Measurements from ENCODE around the gene ABCA8. TPM values are rescaled to one million over a fixed set of nuclear protein-coding genes. Genes with fewer than 3 reads are reported as not detected.

Gene ABCA8
- polyA plus RNA-seq, 3 donors, result not detected

GRCh38 chr17:68850749-68851510, 104.3 kb downstream of the ABCA8 start:
- H3K27ac Mint-ChIP-seq, result no peak overlapping the region
- peaks cover 0 to 7% (median 3%) of the 10 kb centered on the region in 7 donors for H3K9me3 Mint-ChIP-seq
- H3K27me3 Mint-ChIP-seq (ENCODE audit: low read depth in 3 of 3), result peaks cover 0 to 3% (median 2%) of the 10 kb centered on the region in 3 donors
- H3K36me3 Mint-ChIP-seq, result no peaks in the 10 kb centered on the region
- Histone ChIP-seq H4K20me1 (ENCODE audit: insufficient read depth, low read length) (no peaks in the 10 kb centered on the region), H3K36me3 (replicated peaks in 1 of 2; ENCODE audit: control insufficient read depth in 1 of 2, insufficient read depth in 2 of 2, low read length in 2 of 2) (no peaks in the 10 kb centered on the region), H3K4me2 (replicated peaks; ENCODE audit: extremely low read depth, low read length, poor library complexity, severe bottlenecking) (no peak overlapping the region), H3K4me3 (replicated peaks in 1 of 3; ENCODE audit: low read depth in 2 of 3, low read length in 3 of 3) (no peak overlapping the region), H3K79me2 (ENCODE audit: insufficient read depth, low read length) (no peaks in the 10 kb centered on the region), H3K9me3 (replicated peaks in 1 of 2; ENCODE audit: control insufficient read depth in 1 of 2, insufficient read depth in 1 of 2, low read length in 2 of 2) (no peaks in the 10 kb centered on the region), H3K27me3 (ENCODE audit: control insufficient read depth in 2 of 2, insufficient read depth in 2 of 2, low read length in 2 of 2) (no peaks in the 10 kb centered on the region), H3K27ac (ENCODE audit: low read depth in 1 of 2, low read length in 2 of 2) (no peak overlapping the region), H3K4me1 (ENCODE audit: control insufficient read depth in 1 of 2, insufficient read depth in 2 of 2, low read length in 2 of 2) (no peaks in the 10 kb centered on the region), H3K9ac (ENCODE audit: insufficient read depth, low read length, poor library complexity, severe bottlenecking) (no peak overlapping the region), H2AFZ (ENCODE audit: insufficient read depth, low read depth, low read length, poor library complexity, severe bottlenecking) (no peak overlapping the region)
- DNase-seq, result no peak
- intact Hi-C loops (cut with micrococcal nuclease), result no loop called here
- H3K4me1 Mint-ChIP-seq, result no peaks in the 10 kb centered on the region
- no peak overlapping the region for H3K4me3 Mint-ChIP-seq
- TF ChIP-seq, protein P1, sequence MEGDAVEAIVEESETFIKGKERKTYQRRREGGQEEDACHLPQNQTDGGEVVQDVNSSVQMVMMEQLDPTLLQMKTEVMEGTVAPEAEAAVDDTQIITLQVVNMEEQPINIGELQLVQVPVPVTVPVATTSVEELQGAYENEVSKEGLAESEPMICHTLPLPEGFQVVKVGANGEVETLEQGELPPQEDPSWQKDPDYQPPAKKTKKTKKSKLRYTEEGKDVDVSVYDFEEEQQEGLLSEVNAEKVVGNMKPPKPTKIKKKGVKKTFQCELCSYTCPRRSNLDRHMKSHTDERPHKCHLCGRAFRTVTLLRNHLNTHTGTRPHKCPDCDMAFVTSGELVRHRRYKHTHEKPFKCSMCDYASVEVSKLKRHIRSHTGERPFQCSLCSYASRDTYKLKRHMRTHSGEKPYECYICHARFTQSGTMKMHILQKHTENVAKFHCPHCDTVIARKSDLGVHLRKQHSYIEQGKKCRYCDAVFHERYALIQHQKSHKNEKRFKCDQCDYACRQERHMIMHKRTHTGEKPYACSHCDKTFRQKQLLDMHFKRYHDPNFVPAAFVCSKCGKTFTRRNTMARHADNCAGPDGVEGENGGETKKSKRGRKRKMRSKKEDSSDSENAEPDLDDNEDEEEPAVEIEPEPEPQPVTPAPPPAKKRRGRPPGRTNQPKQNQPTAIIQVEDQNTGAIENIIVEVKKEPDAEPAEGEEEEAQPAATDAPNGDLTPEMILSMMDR (IDR thresholded peaks at IDR 0.05), result no peak
- WGBS (ENCODE audit: insufficient coverage), result no CpG with 5 or more reads among the region's 2 CpGs

DNA sequence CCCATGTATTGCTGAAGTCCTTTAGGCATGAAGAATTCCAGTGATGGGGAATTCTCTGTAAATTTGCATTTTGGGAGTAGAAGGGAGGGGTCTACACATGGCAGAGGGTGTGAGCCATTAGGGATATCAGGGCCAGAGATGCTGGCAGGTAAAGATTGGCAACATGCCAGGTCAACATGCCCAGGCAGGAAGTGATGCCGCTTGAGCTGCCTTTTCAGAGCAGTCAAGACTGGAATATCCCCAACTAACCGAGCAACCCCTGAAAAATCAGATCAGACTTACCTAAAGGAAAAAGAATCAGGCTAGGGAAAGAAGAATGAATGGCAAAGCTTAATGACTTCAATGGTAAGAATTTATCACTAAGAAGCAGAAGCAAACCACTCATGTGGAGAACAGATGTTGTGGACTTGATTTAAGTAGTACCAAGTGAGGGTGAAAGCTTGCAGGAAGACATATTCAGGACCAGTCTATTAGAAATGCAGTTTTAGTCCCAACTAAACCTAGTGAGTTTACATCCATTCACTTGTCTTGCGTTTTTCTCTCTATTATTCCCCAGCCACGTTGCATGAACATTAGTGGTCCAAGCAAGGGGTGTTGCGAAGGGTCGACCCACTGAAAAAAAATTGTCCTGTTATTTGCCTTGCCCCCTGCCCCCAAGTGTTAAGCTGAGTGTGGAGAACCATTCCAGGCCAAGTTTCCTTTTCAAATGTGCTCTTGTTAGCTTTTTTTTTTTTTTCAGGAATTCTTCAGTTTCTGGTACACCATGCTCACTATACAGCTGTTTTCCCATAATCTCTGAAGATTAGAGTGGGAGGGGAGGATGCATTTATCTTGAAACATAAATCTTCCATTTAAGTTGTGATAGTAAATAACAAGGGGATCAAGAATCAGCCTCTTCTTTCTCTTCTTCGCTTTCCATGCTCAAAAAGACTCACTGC, 105.2 kb downstream of the ABCA8 start:
- peaks cover 0 to 2% (median 1%) of the 10 kb centered on the region in 3 donors for H3K27me3 Mint-ChIP-seq (ENCODE audit: low read depth in 3 of 3)
- Histone ChIP-seq H3K79me2 (ENCODE audit: insufficient read depth, low read length) (no peaks in the 10 kb centered on the region), H3K4me1 (ENCODE audit: control insufficient read depth in 1 of 2, insufficient read depth in 2 of 2, low read length in 2 of 2) (no peaks in the 10 kb centered on the region), H3K27me3 (ENCODE audit: control insufficient read depth in 2 of 2, insufficient read depth in 2 of 2, low read length in 2 of 2) (no peaks in the 10 kb centered on the region), H3K4me2 (replicated peaks; ENCODE audit: extremely low read depth, low read length, poor library complexity, severe bottlenecking) (no peak overlapping the region), H2AFZ (ENCODE audit: insufficient read depth, low read depth, low read length, poor library complexity, severe bottlenecking) (no peak overlapping the region), H4K20me1 (ENCODE audit: insufficient read depth, low read length) (no peaks in the 10 kb centered on the region), H3K27ac (ENCODE audit: low read depth in 1 of 2, low read length in 2 of 2) (no peak overlapping the region), H3K9me3 (replicated peaks in 1 of 2; ENCODE audit: control insufficient read depth in 1 of 2, insufficient read depth in 1 of 2, low read length in 2 of 2) (no peaks in the 10 kb centered on the region), H3K36me3 (replicated peaks in 1 of 2; ENCODE audit: control insufficient read depth in 1 of 2, insufficient read depth in 2 of 2, low read length in 2 of 2) (no peaks in the 10 kb centered on the region), H3K9ac (ENCODE audit: insufficient read depth, low read length, poor library complexity, severe bottlenecking) (no peak overlapping the region), H3K4me3 (replicated peaks in 1 of 3; ENCODE audit: low read depth in 2 of 3, low read length in 3 of 3) (no peak overlapping the region)
- no peak overlapping the region for H3K4me3 Mint-ChIP-seq
- no peak for DNase-seq
- H3K36me3 Mint-ChIP-seq, result no peaks in the 10 kb centered on the region
- no peaks in the 10 kb centered on the region for H3K4me1 Mint-ChIP-seq
- TF ChIP-seq, protein P1 (IDR thresholded peaks at IDR 0.05), result no peak
- no peak overlapping the region for H3K27ac Mint-ChIP-seq
- H3K9me3 Mint-ChIP-seq, result peaks cover 0 to 7% (median 3%) of the 10 kb centered on the region in 7 donors
- 91% methylated on average over 5 of the region's 7 CpGs for WGBS (ENCODE audit: insufficient coverage)
- intact Hi-C loops (cut with micrococcal nuclease), result no loop called here
